Adipocyte (in vitro differentiated cells): Measurements from ENCODE around the gene NIPA2.
"Not testable (repeated sequence)": the region's sequence is repeated elsewhere in the genome, so short reads cannot be mapped to it uniquely, and the experiment has no call there.

ENCODE experiments used
- DNase-seq: peaks from one replicate; pipeline ENCODE4 v3.0.0-alpha.2; 2015; ENCODE audit warnings: low read depth
- H3K27me3 ChIP-seq: replicated peaks from 2 replicates; pipeline ENCODE4 v1.7.0; 2013; ENCODE audit warnings: mild to moderate bottlenecking, low read length, moderate library complexity; ENCODE audit not compliant: control insufficient read depth, insufficient read depth
- H3K36me3 ChIP-seq: 2 replicates; pipeline ENCODE4 v1.7.0; 2013; ENCODE audit warnings: low read length, mild to moderate bottlenecking, moderate library complexity; ENCODE audit not compliant: control insufficient read depth, insufficient read depth, severe bottlenecking
- H3K4me1 ChIP-seq: 2 replicates; pipeline ENCODE4 v1.7.0; 2013; ENCODE audit warnings: mild to moderate bottlenecking, low read length, moderate library complexity; ENCODE audit not compliant: control insufficient read depth, insufficient read depth
- H3K4me3 ChIP-seq: 2 replicates; pipeline ENCODE4 v1.7.0; 2013; ENCODE audit warnings: mild to moderate bottlenecking, low read length, moderate library complexity
- H3K9ac ChIP-seq: 2 replicates; pipeline ENCODE4 v1.7.0; 2013; ENCODE audit warnings: mild to moderate bottlenecking, low read length, moderate library complexity
- H3K9me3 ChIP-seq: 2 replicates; pipeline ENCODE4 v1.7.0; 2013; ENCODE audit warnings: mild to moderate bottlenecking, low read length, moderate library complexity; ENCODE audit not compliant: control insufficient read depth

Gene NIPA2

DNA sequence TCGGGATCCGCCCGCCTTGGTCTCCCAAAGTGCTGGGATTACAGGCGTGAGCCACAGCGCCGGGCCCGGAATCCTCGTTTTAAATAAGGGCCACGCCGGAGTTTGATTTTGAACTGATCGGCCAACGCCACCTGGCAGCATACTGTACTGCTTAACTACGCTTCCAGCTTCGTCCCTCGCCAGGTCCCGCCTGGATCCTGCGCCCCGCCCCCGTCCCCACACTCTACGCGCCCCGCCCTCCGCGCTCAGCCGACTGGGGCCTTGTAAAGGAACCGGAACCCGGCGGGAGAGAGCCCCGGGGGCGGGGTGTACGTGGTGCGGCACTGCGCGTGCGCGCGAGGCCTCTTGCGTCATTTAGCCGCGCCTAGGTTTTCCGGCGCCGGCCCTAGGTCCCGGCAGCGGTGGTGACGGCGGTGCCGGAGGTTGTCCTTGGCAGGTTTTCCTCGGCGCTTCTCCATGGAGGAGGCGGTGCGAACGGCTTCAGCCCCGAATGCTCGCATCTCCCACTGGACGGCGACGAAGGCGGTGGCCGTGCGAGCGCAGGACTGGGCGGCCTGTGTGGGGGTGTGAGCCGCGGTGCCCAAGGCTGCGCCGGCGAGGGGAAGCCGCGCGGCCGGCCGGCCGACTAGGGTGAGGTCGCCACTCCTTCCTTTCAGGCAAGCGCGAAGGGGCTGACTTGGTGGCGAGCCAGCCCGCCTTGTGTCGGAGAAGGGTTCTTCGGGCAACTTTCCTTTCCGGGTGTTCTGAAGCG lies at the start of gene NIPA2:
NIPA2 (plus strand) TSS at position 375 of the 751 bp plus-strand sequence. CDS start 13,066 bp downstream, outside the sequence.
- peak; percentile 99 for DNase-seq
- Histone ChIP-seq H3K4me3 (peak within 1 kb of the TSS; percentile 98), H3K4me1 (peaks cover 14% of the 10 kb centered on the region), H3K27me3 (no peaks in the 10 kb centered on the region), H3K9ac (peak within 1 kb of the TSS; percentile 97), H3K36me3 (peaks cover 4% of the 10 kb centered on the region), H3K9me3 (no peaks in the 10 kb centered on the region)

DNA sequence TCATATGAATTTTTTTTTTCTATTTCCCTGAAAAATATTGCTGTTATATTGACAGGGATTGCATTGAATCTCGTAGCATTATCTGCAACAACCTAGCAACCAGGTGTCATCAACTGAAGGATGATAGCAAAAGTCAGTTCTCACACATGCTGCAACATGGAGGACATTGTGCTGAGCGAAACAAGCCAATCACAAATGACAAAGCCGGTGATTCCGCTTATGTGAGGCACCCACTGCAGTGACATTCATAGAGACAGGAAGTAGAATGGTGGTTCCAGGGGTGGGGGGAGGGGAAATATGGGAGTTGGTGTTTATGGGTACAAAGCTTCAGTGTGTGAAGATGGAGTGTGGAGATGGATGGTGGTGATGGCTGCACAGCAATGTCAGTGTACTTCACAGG lies 44.4 kb upstream of the NIPA2 start:
- no peaks in the 10 kb centered on the region for H3K4me1 ChIP-seq
- no peaks in the 10 kb centered on the region for H3K36me3 ChIP-seq
- H3K9me3 ChIP-seq = peaks cover 5% of the 10 kb centered on the region
- no peak for DNase-seq
- H3K4me3 ChIP-seq = no peak overlapping the region
- no peaks in the 10 kb centered on the region for H3K27me3 ChIP-seq
- no peak overlapping the region for H3K9ac ChIP-seq

DNA sequence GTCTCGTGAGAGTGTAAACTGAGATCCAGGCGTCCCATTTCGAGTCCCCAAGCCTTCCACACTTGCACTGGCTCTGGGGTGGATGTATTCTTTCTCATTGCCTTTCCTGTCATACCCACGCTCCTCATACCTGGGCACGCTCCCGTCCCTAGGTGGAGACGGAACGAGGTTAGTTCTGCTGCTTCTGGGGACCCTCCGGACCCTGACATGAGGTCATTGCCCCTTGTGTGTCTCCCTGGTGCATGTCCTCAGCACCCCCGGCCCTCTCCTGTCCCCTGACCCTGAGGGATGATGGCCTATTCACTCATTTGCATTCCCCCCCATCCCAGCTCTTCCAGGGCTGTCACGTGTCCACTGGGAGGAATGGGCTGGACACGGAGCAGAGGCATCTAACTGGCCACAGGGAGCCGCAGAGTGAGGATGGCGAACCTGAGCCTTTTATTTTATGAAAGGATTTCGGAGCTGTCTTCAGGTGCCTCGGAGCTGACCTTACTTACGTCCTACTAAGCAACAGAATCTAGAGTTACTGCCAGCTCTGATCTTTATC lies 43.8 kb upstream of the NIPA2 start:
- H3K4me3 ChIP-seq = no peak overlapping the region
- no peak for DNase-seq

DNA sequence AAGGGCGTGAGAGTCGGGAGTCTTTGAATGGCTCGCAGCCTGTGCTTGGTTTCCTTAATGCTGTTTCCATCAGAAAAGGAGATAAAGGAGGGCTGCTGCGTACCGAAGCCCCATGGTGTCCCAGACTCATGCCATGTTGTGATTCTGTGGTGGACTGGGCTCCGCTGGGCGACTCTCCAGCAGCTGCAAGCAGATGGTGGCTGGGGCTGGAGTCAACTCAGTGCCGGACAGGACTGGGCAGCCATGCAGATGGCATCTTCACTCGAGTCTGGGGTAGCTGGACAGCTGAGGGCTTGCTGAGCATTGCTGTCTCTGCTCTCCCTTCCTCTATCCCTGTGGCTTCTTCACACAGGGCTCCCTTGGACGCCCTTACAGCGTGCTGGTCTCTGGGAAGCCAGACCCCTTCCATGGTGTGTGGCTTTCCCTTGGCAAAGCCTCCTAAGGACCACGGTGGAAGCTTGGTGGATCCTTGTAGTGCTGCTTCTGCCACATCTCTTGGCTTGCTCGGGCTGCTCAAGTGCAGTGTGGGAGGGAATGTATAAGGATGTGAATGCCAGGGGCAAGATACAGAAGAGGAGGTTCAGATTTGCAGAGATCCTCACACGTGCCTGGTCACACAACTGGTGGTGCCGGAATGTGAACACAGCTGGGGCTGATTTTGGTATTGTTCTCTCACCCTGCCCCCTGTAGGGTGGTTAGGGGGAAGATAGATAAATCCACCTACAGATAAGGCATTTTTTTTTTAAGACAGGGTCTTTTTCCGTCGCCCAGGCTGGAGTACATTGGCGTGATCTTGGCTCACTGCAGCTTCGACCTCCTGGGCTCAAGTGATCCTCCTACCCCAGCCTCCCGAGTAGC lies 43.0 kb upstream of the NIPA2 start:
- H3K36me3 ChIP-seq = no peaks in the 10 kb centered on the region
- H3K4me1 ChIP-seq = no peaks in the 10 kb centered on the region
- H3K27me3 ChIP-seq = no peaks in the 10 kb centered on the region
- H3K9me3 ChIP-seq = no peaks in the 10 kb centered on the region
- no peak overlapping the region for H3K9ac ChIP-seq
- DNase-seq = no peak
- H3K4me3 ChIP-seq = no peak overlapping the region

More for the DNA sequence above, 43.8 kb upstream of the NIPA2 start:
- Histone ChIP-seq H3K27me3 (no peaks in the 10 kb centered on the region), H3K9me3 (no peaks in the 10 kb centered on the region), H3K9ac (no peak overlapping the region), H3K36me3 (no peaks in the 10 kb centered on the region), H3K4me1 (no peaks in the 10 kb centered on the region)

DNA sequence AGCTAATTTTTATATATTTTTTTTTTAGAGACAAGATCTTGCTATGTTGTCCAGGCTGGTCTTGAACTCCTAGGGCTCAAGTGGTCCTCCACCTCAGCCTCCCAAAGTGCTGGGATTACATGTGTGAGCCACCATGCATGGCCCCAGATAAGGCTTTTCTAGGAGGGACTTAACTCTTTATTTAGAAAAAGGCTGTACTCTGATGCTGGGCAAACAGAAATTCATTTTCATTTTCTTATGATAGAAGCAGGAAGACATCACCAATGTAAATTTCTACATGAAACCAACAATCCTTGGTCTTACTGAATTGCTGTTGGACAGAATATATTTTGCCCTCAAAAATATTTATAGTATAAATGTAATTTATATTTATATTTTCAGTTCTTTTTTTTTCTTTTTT lies 42.4 kb upstream of the NIPA2 start:
- H3K4me3 ChIP-seq = no peak overlapping the region
- H3K4me1 ChIP-seq = no peaks in the 10 kb centered on the region

DNA sequence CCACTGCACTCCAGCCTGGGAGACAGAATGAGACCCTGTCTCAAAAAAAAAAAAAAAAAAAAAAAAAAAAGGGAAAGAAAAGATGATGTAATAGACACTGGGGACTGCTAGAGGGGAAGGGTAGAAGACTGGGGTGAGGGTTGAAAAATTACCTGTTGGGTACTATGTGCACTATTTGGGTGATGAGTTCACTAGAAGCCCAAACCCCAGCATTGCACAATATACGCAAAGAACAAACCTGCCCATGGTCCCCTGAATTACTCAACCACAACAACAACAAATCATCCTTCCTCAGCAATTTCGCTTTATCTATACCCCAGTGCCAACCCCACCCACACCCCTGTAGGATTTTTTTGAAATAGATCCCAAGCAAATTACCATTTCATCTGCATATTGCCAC lies 38.6 kb upstream of the NIPA2 start:
- no peaks in the 10 kb centered on the region for H3K4me1 ChIP-seq
- no peaks in the 10 kb centered on the region for H3K36me3 ChIP-seq
- no peaks in the 10 kb centered on the region for H3K27me3 ChIP-seq
- DNase-seq = no peak
- no peaks in the 10 kb centered on the region for H3K9me3 ChIP-seq
- H3K4me3 ChIP-seq = no peak overlapping the region
- H3K9ac ChIP-seq = no peak overlapping the region

More for the DNA sequence above, 42.4 kb upstream of the NIPA2 start:
- Histone ChIP-seq H3K27me3 (no peaks in the 10 kb centered on the region), H3K36me3 (no peaks in the 10 kb centered on the region), H3K9ac (no peak overlapping the region), H3K9me3 (no peaks in the 10 kb centered on the region)
- DNase-seq = no peak

DNA sequence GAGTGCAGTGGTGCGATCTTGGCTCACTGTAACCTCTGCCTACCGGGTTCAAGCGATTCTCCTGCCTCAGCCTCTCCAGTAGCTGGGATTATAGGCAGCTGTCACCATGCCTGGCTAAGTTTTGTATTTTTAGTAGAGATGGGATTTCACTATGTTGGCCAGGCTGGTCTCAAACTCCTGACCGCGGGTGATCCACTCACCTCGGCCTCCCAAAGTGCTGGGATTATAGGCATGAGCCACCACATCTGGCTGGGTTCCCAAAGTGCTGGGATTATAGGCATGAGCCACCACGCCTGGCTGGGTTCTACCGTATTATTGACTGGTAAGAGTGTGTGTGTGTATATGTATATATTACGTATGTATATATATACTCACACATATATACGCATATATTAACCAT lies 35.5 kb upstream of the NIPA2 start:
- H3K27me3 ChIP-seq, H3K4me3 ChIP-seq, H3K9me3 ChIP-seq, DNase-seq, H3K9ac ChIP-seq, H3K36me3 ChIP-seq, H3K4me1 ChIP-seq: not testable (repeated sequence)

DNA sequence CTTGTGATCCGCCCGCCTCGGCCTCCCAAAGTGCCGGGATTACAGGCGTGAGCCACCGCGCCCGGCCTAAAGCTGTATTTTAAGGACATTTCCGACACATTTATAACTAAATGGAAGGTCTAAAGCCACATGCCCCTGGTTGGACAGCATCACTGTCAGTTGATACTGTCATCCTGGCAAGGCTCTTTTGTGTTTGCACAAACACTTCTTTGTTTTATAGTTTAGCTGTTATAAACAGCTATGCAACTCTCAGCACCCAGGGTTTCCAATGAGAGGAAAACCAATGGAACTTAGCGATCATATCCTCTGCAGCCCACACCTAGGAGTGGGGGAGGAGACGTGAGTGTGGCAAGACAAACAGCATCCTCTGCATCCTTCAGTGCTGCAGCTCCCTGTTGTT lies 32.3 kb upstream of the NIPA2 start:
- Histone ChIP-seq H3K9ac (no peak overlapping the region), H3K27me3 (no peaks in the 10 kb centered on the region), H3K36me3 (no peaks in the 10 kb centered on the region), H3K9me3 (no peaks in the 10 kb centered on the region), H3K4me3 (no peak overlapping the region), H3K4me1 (no peaks in the 10 kb centered on the region)
- no peak for DNase-seq

DNA sequence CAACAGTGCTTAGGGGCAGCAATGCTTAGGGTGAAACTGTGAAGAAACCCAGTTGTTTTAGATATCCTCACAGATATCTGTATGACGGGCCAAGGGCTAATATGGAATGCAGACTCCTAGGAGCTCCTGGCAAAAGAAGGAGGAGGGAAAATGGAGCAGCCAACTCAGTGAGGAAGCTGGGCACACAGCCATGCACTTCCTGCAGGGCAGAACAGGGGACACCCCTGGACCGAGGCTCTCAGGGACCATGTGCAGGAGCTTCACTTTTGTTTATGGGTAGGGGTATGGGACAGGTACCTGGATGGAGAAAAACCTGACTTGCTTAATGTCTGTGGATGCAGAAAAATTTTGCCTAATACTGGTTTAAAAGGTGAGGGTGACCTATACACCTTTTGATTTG lies 31.8 kb upstream of the NIPA2 start:
- Histone ChIP-seq H3K4me3 (no peak overlapping the region), H3K27me3 (no peaks in the 10 kb centered on the region), H3K4me1 (no peaks in the 10 kb centered on the region), H3K36me3 (no peaks in the 10 kb centered on the region), H3K9me3 (no peaks in the 10 kb centered on the region), H3K9ac (no peak overlapping the region)
- DNase-seq = no peak

DNA sequence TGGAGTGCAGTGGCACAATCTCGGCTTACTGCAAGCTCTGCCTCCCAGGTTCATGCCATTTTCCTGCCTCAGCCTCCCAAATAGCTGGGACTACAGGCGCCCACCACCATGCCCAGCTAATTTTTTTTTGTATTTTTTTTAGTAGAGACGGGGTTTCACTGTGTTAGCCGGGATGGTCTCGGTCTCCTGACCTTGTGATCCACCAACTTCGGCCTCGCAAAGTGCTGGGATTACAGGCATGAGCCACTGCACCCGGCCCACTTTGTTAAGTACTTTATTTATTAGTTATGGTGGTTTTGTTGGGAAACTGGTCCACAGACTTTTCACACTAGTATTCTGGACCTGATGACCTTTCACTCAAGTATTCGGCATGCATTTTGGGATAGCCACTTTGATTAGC lies 30.6 kb upstream of the NIPA2 start:
- not testable (repeated sequence) for H3K36me3 ChIP-seq, DNase-seq, H3K9me3 ChIP-seq, H3K9ac ChIP-seq, H3K4me3 ChIP-seq, H3K4me1 ChIP-seq, H3K27me3 ChIP-seq

DNA sequence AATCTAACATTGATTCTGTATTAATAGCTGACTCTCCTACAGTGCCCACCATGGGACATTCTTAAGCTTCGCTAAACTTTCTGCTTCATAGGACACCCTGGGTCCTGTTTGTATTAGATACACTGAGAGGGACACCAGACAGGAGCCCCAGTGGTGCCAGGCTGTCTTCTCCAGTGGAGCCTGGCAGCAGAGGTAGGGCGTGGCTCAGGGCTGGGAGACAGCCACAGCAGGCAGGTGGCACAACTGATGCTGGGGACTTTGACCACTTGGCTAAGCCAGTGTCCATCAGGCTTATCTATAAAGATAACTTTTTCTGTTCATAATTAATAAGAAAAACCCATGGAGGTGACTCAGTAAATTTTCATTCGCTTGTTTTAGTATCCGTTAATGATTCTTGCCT lies 30.2 kb upstream of the NIPA2 start:
- Histone ChIP-seq H3K4me3 (no peak overlapping the region), H3K9me3 (no peaks in the 10 kb centered on the region), H3K4me1 (no peaks in the 10 kb centered on the region), H3K9ac (no peak overlapping the region), H3K36me3 (no peaks in the 10 kb centered on the region), H3K27me3 (no peaks in the 10 kb centered on the region)
- no peak for DNase-seq
